ENCODE measurements around the gene RASSF5.
A peak's percentile ranks its signal among the peaks of the same experiment; 100 is the strongest.

RASSF5 gene

GRCh38 chr1:206498685-206499084 lies 8.6 kb upstream of the RASSF5 start:
- no peak for DNase-seq

- DNase-seq, result no peak
Measured at GRCh38 chr1:206500046-206500445, 7.3 kb upstream of the RASSF5 start.

- no peak for DNase-seq
Measured at GRCh38 chr1:206501881-206502280, 5.5 kb upstream of the RASSF5 start.

GRCh38 chr1:206502403-206502802 lies 4.9 kb upstream of the RASSF5 start:
- no peak for DNase-seq

- DNase-seq, result no peak
Measured at GRCh38 chr1:206502812-206503211, 4.5 kb upstream of the RASSF5 start.

GRCh38 chr1:206503591-206504362 lies 3.6 kb upstream of the RASSF5 start:
- DNase-seq, result peak; percentile 13

GRCh38 chr1:206504363-206504713 lies 3.0 kb upstream of the RASSF5 start:
- no peak for DNase-seq

- DNase-seq, result no peak
Measured at GRCh38 chr1:206505702-206506355, 1.5 kb upstream of the RASSF5 start.

- peak; percentile 23 for DNase-seq
Measured at GRCh38 chr1:206506405-206507283, 687 bp upstream of the RASSF5 start.

- DNase-seq, result no peak
Measured at GRCh38 chr1:206508130-206508889, 979 bp downstream of the RASSF5 start.

- DNase-seq, result no peak
Measured at GRCh38 chr1:206508956-206509355, 1.6 kb downstream of the RASSF5 start.

GRCh38 chr1:206509612-206510257 lies 2.4 kb downstream of the RASSF5 start:
- DNase-seq, result no peak

GRCh38 chr1:206510371-206510770 lies 3.0 kb downstream of the RASSF5 start:
- DNase-seq, result no peak

GRCh38 chr1:206511362-206512057 lies 4.2 kb downstream of the RASSF5 start:
- DNase-seq, result no peak

GRCh38 chr1:206512058-206512850 lies 4.9 kb downstream of the RASSF5 start:
- DNase-seq, result no peak

GRCh38 chr1:206512851-206513180 lies 5.5 kb downstream of the RASSF5 start:
- no peak for DNase-seq

GRCh38 chr1:206513312-206514111 lies 6.2 kb downstream of the RASSF5 start:
- no peak for DNase-seq

GRCh38 chr1:206514813-206515387 lies 7.6 kb downstream of the RASSF5 start:
- DNase-seq, result no peak

GRCh38 chr1:206516728-206516990 lies 9.3 kb downstream of the RASSF5 start:
- no peak for DNase-seq

GRCh38 chr1:206517784-206518183 lies 10.5 kb downstream of the RASSF5 start:
- DNase-seq, result no peak
